Kidney tubule cell (primary cell): ENCODE results near the gene C20orf202.
A peak's percentile ranks its signal among the peaks of the same experiment; 100 is the strongest.

Experiments
- DNase-seq: peaks from one replicate; pipeline ENCODE4 v3.0.0-alpha.2; 2018; ENCODE audit warnings: low spot score

The C20orf202 gene

GRCh38 chr20:1202762-1203504, at the start of gene C20orf202:
TSS of gene C20orf202 (plus strand) at chr20:1203454. CDS start at chr20:1203586, 132 bp downstream.
- no peak for DNase-seq

- no peak for DNase-seq
Measured at GRCh38 chr20:1154226-1154625, 49.0 kb upstream of the C20orf202 start.

GRCh38 chr20:1154691-1155090, 48.6 kb upstream of the C20orf202 start:
- DNase-seq, result no peak

- DNase-seq, result no peak
Measured at GRCh38 chr20:1155342-1155741, 47.9 kb upstream of the C20orf202 start.

GRCh38 chr20:1160496-1160895, 42.8 kb upstream of the C20orf202 start:
- no peak for DNase-seq

GRCh38 chr20:1160991-1161390, 42.3 kb upstream of the C20orf202 start:
- no peak for DNase-seq

- DNase-seq, result no peak
Measured at GRCh38 chr20:1163105-1163504, 40.1 kb upstream of the C20orf202 start.

GRCh38 chr20:1163653-1164052, 39.6 kb upstream of the C20orf202 start:
- no peak for DNase-seq

GRCh38 chr20:1164871-1165270, 38.4 kb upstream of the C20orf202 start:
- DNase-seq, result no peak

- DNase-seq, result no peak
Measured at GRCh38 chr20:1165521-1165920, 37.7 kb upstream of the C20orf202 start.

- no peak for DNase-seq
Measured at GRCh38 chr20:1165941-1166340, 37.3 kb upstream of the C20orf202 start.

- DNase-seq, result peak; percentile 23
Measured at GRCh38 chr20:1166948-1167720, 36.1 kb upstream of the C20orf202 start.

GRCh38 chr20:1169224-1169623, 34.0 kb upstream of the C20orf202 start:
- no peak for DNase-seq

GRCh38 chr20:1171461-1172093, 31.7 kb upstream of the C20orf202 start:
- DNase-seq, result peak; percentile 29

- no peak for DNase-seq
Measured at GRCh38 chr20:1173698-1174097, 29.6 kb upstream of the C20orf202 start.

- no peak for DNase-seq
Measured at GRCh38 chr20:1174787-1175186, 28.5 kb upstream of the C20orf202 start.

GRCh38 chr20:1177680-1178079, 25.6 kb upstream of the C20orf202 start:
- DNase-seq, result peak; percentile 5

GRCh38 chr20:1178103-1178502, 25.2 kb upstream of the C20orf202 start:
- no peak for DNase-seq

GRCh38 chr20:1178623-1179022, 24.6 kb upstream of the C20orf202 start:
- no peak for DNase-seq

GRCh38 chr20:1180949-1181348, 22.3 kb upstream of the C20orf202 start:
- DNase-seq, result no peak

GRCh38 chr20:1182106-1182505, 21.1 kb upstream of the C20orf202 start:
- DNase-seq, result no peak

- no peak for DNase-seq
Measured at GRCh38 chr20:1183153-1183552, 20.1 kb upstream of the C20orf202 start.

- no peak for DNase-seq
Measured at GRCh38 chr20:1184260-1184637, 19.0 kb upstream of the C20orf202 start.
